Measurements from ENCODE around the gene C11orf24.

Gene C11orf24

GRCh38 chr11:68276861-68277260 lies 5.1 kb upstream of the C11orf24 start:
- DNase-seq (ENCODE audit: low read depth): no peak
- no peak overlapping the region for H3K4me3 ChIP-seq (ENCODE audit: low read depth, low read length)
- TF ChIP-seq CTCF (conservative IDR thresholded peaks at IDR 0.05; ENCODE audit: low read depth, low read length): no peak

- H3K4me3 ChIP-seq (ENCODE audit: low read depth, low read length): no peak overlapping the region
- no peak for TF ChIP-seq CTCF (conservative IDR thresholded peaks at IDR 0.05; ENCODE audit: low read depth, low read length)
- DNase-seq (ENCODE audit: low read depth): no peak
Observed at GRCh38 chr11:68275721-68276507, 4.1 kb upstream of the C11orf24 start.

- DNase-seq (ENCODE audit: low read depth): no peak
- H3K4me3 ChIP-seq (ENCODE audit: low read depth, low read length): no peak overlapping the region
- no peak for TF ChIP-seq CTCF (conservative IDR thresholded peaks at IDR 0.05; ENCODE audit: low read depth, low read length)
Observed at GRCh38 chr11:68274306-68274705, 2.5 kb upstream of the C11orf24 start.

- no peak overlapping the region for H3K4me3 ChIP-seq (ENCODE audit: low read depth, low read length)
- no peak for TF ChIP-seq CTCF (conservative IDR thresholded peaks at IDR 0.05; ENCODE audit: low read depth, low read length)
- no peak for DNase-seq (ENCODE audit: low read depth)
Observed at GRCh38 chr11:68273026-68273738, 1.4 kb upstream of the C11orf24 start.

- peak; percentile 83 for DNase-seq (ENCODE audit: low read depth)
- peak; percentile 71 for TF ChIP-seq CTCF (conservative IDR thresholded peaks at IDR 0.05; ENCODE audit: low read depth, low read length)
- H3K4me3 ChIP-seq (ENCODE audit: low read depth, low read length): peak overlapping the region; percentile 94
Observed at GRCh38 chr11:68271023-68271780, 571 bp downstream of the C11orf24 start.

GRCh38 chr11:68270196-68271022 lies 1.4 kb downstream of the C11orf24 start:
- no peak for DNase-seq (ENCODE audit: low read depth)
- H3K4me3 ChIP-seq (ENCODE audit: low read depth, low read length): peak overlapping the region; percentile 94
- TF ChIP-seq CTCF (conservative IDR thresholded peaks at IDR 0.05; ENCODE audit: low read depth, low read length): no peak
